Choroid plexus epithelial cell (primary cell): ENCODE results near the gene KRTAP19-4.

Experiments
- DNase-seq: peaks from one replicate; pipeline ENCODE4 v3.0.0-alpha.2; 2010; ENCODE audit warnings: low read depth
- H3K4me3 ChIP-seq: 2 replicates; pipeline ENCODE4 v1.5.1; 2011; ENCODE audit warnings: low read depth, mild to moderate bottlenecking, control low read depth, low read length, moderate library complexity
- CTCF ChIP-seq: conservative IDR thresholded peaks from 2 replicates; pipeline ENCODE4 v1.5.1; 2011; ENCODE audit warnings: low read depth, mild to moderate bottlenecking, control low read depth, inconsistent platforms, low read length, moderate library complexity

KRTAP19-4 gene

GRCh38 chr21:30487336-30487735 is 9.6 kb downstream of the KRTAP19-4 start, which contains the start of gene KRTAP19-2:
Gene KRTAP19-2 (minus strand): TSS chr21:30487436. CDS start chr21:30487348, 88 bp downstream.
- no peak for TF ChIP-seq CTCF
- DNase-seq = no peak
- H3K4me3 ChIP-seq = no peak within 1 kb of the TSS

- no peak for DNase-seq
- no peak for TF ChIP-seq CTCF
- no peak overlapping the region for H3K4me3 ChIP-seq
Measured at GRCh38 chr21:30486180-30486579, 10.8 kb downstream of the KRTAP19-4 start.

DNA sequence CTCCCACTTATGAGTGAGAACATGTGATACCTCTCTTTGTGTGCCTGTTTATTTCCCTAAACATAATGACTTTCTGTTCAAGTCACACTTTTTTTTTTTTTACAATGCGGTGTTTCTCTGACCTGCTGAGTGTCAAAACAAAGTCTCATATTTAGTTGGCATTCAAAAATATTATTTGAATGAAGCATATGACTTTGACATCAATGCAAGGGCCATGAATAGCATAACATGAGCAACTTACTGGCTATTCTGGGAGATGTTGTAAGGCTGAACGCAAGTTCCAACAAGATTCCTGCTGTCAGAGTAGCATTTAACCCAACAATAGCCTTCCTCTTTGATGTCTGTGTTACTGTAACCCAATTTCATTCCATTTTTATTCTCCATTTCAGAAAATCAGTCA is 14.8 kb downstream of the KRTAP19-4 start:
- TF ChIP-seq CTCF = no peak
- no peak for DNase-seq

GRCh38 chr21:30480145-30480544 is 16.8 kb downstream of the KRTAP19-4 start, which contains the start of gene KRTAP19-1:
Gene KRTAP19-1 (minus strand): TSS chr21:30480367. CDS start chr21:30480317, 50 bp downstream.
- no peak for TF ChIP-seq CTCF
- DNase-seq = no peak
- H3K4me3 ChIP-seq = no peak within 1 kb of the TSS

More for the DNA sequence above, 14.8 kb downstream of the KRTAP19-4 start:
- no peak overlapping the region for H3K4me3 ChIP-seq

GRCh38 chr21:30479259-30479658 is 17.7 kb downstream of the KRTAP19-4 start:
- no peak for TF ChIP-seq CTCF
- no peak overlapping the region for H3K4me3 ChIP-seq
- DNase-seq = no peak

GRCh38 chr21:30478004-30478403 is 19.0 kb downstream of the KRTAP19-4 start:
- DNase-seq = no peak
- TF ChIP-seq CTCF = no peak
- H3K4me3 ChIP-seq = no peak overlapping the region

- H3K4me3 ChIP-seq = no peak overlapping the region
- DNase-seq = no peak
- no peak for TF ChIP-seq CTCF
Measured at GRCh38 chr21:30468900-30469714, 27.9 kb downstream of the KRTAP19-4 start.
